WTC11 (cell line): ENCODE measurements around the gene CCNG2.

Source experiments
- AFF4 ChIP-seq: sonication (generic); formaldehyde crosslinking; IDR thresholded peaks from 2 replicates; pipeline ENCODE4 v1.8.1; 2023; ENCODE audit warnings: mild to moderate bottlenecking, missing genetic modification reagents, borderline replicate concordance
- CREB1 ChIP-seq: sonication (generic); formaldehyde crosslinking; IDR thresholded peaks from 2 replicates; pipeline ENCODE4 v1.8.0; 2023; ENCODE audit warnings: mild to moderate bottlenecking, missing genetic modification reagents
- CREM ChIP-seq: sonication (generic); formaldehyde crosslinking; IDR thresholded peaks from 2 replicates; pipeline ENCODE4 v1.8.1; 2022; ENCODE audit warnings: mild to moderate bottlenecking, missing genetic modification reagents, moderate library complexity
- ESRRA ChIP-seq: sonication (generic); formaldehyde crosslinking; IDR thresholded peaks from 2 replicates; pipeline ENCODE4 v1.8.1; 2022; ENCODE audit warnings: mild to moderate bottlenecking, missing genetic modification reagents, borderline replicate concordance
- FOXK1 ChIP-seq: sonication (generic); formaldehyde crosslinking; IDR thresholded peaks from 2 replicates; pipeline ENCODE4 v1.8.0; 2022; ENCODE audit warnings: mild to moderate bottlenecking, moderate library complexity, missing genetic modification reagents
- GRHL2 ChIP-seq: fragments of 250-450 bp; sonication (Bioruptor Pico); IDR thresholded peaks from 2 replicates; pipeline ENCODE4 v1.8.0; 2022; ENCODE audit warnings: mild to moderate bottlenecking, moderate library complexity; ENCODE audit not compliant: insufficient replicate concordance, severe bottlenecking
- NR2C2 ChIP-seq: sonication (generic); formaldehyde crosslinking; IDR thresholded peaks from 2 replicates; pipeline ENCODE4 v1.8.0; 2022; ENCODE audit warnings: mild to moderate bottlenecking, missing genetic modification reagents
- SMAD3 ChIP-seq: sonication (generic); formaldehyde crosslinking; IDR thresholded peaks from 2 replicates; pipeline ENCODE4 v1.8.0; 2022; ENCODE audit warnings: missing genetic modification reagents, mild to moderate bottlenecking, borderline replicate concordance
- SP1 ChIP-seq: sonication (generic); formaldehyde crosslinking; conservative IDR thresholded peaks from 2 replicates; pipeline ENCODE4 v1.8.1; 2022; ENCODE audit warnings: missing genetic modification reagents
- ZNF263 ChIP-seq: sonication (generic); formaldehyde crosslinking; IDR thresholded peaks from 2 replicates; pipeline ENCODE4 v1.8.1; 2022; ENCODE audit warnings: low read depth, mild to moderate bottlenecking, moderate library complexity, missing genetic modification reagents
- TF ChIP-seq, protein P1 (sequence below): fragments of 200-600 bp; IDR thresholded peaks from 2 replicates; pipeline ENCODE4 v1.8.0; 2022; ENCODE audit warnings: antibody characterized with exemption
- TF ChIP-seq, protein P2 (sequence below): sonication (generic); formaldehyde crosslinking; IDR thresholded peaks from 2 replicates; pipeline ENCODE4 v1.8.0; 2022; ENCODE audit warnings: mild to moderate bottlenecking, missing genetic modification reagents
- TF ChIP-seq, protein P3 (sequence below): sonication (generic); formaldehyde crosslinking; IDR thresholded peaks from 2 replicates; pipeline ENCODE4 v1.8.0; 2022; ENCODE audit warnings: mild to moderate bottlenecking, missing genetic modification reagents

DNA sequence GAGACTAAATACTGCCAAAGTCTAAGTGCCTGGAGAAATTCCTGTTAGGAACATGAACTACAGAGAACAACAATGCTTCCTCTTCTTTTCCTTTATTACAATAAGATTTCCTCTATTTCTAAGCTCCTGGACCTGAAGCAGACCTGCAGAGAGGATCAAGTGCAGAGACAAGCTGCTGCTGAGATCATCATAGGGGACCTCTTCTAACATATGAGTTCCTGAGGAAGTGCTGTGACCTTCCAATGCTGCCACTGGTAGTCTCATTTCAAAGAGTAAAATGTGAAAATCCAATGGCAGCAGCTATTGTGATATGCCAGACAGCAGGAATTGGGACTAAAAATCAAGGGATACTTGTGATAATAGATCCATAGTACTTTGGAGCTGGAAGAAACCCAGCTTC is 28.0 kb downstream of the CCNG2 start:
- TF ChIP-seq SMAD3 (CRISPR knock-in tag) (no peak), NR2C2 (CRISPR knock-in tag) (no peak), CREB1 (CRISPR knock-in tag) (no peak), FOXK1 (CRISPR knock-in tag) (no peak), ZNF263 (CRISPR knock-in tag) (no peak), SP1 (CRISPR knock-in tag) (no peak), ESRRA (no peak), AFF4 (CRISPR knock-in tag) (no peak), CREM (CRISPR knock-in tag) (no peak), GRHL2 (no peak)
- TF ChIP-seq, protein P1, sequence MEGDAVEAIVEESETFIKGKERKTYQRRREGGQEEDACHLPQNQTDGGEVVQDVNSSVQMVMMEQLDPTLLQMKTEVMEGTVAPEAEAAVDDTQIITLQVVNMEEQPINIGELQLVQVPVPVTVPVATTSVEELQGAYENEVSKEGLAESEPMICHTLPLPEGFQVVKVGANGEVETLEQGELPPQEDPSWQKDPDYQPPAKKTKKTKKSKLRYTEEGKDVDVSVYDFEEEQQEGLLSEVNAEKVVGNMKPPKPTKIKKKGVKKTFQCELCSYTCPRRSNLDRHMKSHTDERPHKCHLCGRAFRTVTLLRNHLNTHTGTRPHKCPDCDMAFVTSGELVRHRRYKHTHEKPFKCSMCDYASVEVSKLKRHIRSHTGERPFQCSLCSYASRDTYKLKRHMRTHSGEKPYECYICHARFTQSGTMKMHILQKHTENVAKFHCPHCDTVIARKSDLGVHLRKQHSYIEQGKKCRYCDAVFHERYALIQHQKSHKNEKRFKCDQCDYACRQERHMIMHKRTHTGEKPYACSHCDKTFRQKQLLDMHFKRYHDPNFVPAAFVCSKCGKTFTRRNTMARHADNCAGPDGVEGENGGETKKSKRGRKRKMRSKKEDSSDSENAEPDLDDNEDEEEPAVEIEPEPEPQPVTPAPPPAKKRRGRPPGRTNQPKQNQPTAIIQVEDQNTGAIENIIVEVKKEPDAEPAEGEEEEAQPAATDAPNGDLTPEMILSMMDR: no peak
- TF ChIP-seq, protein P2, sequence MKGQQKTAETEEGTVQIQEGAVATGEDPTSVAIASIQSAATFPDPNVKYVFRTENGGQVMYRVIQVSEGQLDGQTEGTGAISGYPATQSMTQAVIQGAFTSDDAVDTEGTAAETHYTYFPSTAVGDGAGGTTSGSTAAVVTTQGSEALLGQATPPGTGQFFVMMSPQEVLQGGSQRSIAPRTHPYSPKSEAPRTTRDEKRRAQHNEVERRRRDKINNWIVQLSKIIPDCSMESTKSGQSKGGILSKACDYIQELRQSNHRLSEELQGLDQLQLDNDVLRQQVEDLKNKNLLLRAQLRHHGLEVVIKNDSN (CRISPR knock-in tag): no peak
- TF ChIP-seq, protein P3, sequence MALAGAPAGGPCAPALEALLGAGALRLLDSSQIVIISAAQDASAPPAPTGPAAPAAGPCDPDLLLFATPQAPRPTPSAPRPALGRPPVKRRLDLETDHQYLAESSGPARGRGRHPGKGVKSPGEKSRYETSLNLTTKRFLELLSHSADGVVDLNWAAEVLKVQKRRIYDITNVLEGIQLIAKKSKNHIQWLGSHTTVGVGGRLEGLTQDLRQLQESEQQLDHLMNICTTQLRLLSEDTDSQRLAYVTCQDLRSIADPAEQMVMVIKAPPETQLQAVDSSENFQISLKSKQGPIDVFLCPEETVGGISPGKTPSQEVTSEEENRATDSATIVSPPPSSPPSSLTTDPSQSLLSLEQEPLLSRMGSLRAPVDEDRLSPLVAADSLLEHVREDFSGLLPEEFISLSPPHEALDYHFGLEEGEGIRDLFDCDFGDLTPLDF (CRISPR knock-in tag): no peak
